Measurements from ENCODE around the gene SIGLEC11. TPM values are rescaled to one million over a fixed set of nuclear protein-coding genes. Genes with fewer than 3 reads are reported as not detected.
"Not testable (repeated sequence)": the region's sequence is repeated elsewhere in the genome, so short reads cannot be mapped to it uniquely, and the experiment has no call there.

SIGLEC11 gene
- total RNA-seq, 4 donors from 2014 or later = 0.38 TPM; not detected in 3

DNA sequence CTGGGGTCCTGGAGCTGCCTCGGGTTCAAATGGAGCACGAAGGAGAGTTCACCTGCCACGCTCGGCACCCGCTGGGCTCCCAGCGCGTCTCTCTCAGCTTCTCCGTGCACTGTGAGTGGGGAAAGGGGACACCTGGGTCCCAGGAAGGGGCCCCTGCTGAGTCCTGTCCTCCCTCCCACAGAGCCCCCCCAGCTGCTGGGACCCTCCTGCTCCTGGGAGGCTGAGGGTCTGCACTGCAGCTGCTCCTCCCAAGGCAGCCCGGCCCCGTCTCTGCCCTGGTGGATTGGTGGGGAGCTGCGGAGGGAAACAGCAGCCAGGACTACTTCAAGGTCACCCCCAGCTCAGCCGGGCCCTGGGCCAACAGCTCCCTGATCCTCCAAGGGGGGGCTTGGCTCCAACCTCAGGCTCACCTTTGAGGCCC, 11.0 kb upstream of the SIGLEC11 start:
- intact Hi-C loops (cut with DNase I) = no loop called here
- 79% methylated on average over 8 of the region's 12 CpGs; no CpG with 5 or more reads in 1 of the 2 donors for WGBS, 2 donors
- no peak for TF ChIP-seq POLR2A (IDR thresholded peaks at IDR 0.05)
- no peak for TF ChIP-seq CTCF (IDR thresholded peaks at IDR 0.05)
- Histone ChIP-seq H3K4me1 (peaks cover 0 to 5% (median 0%) of the 10 kb centered on the region in 3 donors), H3K36me3 (peaks cover 0 to 19% (median 0%) of the 10 kb centered on the region in 3 donors), H3K27ac (no peak overlapping the region), H3K27me3 (peaks cover 0 to 30% (median 0%) of the 10 kb centered on the region in 4 donors), H3K9me3 (no peaks in the 10 kb centered on the region), H3K4me3 (no peak overlapping the region)
- DNase-seq = no peak

- H3K27ac ChIP-seq; H3K4me3 ChIP-seq; H3K36me3 ChIP-seq; intact Hi-C loops (cut with DNase I); H3K9me3 ChIP-seq; H3K4me1 ChIP-seq; DNase-seq: not testable (repeated sequence)
- peaks cover 0 to 30% (median 0%) of the 10 kb centered on the region in 4 donors for H3K27me3 ChIP-seq
- WGBS, 2 donors = 10% methylated on average over 1 of the region's 9 CpGs; no CpG with 5 or more reads in 1 of the 2 donors
Observed at GRCh38 chr19:49969355-49969754, 8.4 kb upstream of the SIGLEC11 start.

GRCh38 chr19:49968279-49968922, 7.4 kb upstream of the SIGLEC11 start:
- peaks cover 0 to 5% (median 0%) of the 10 kb centered on the region in 3 donors for H3K4me1 ChIP-seq
- WGBS, 2 donors = 60 to 68% methylated on average over 4 of the region's 5 CpGs
- no peak for DNase-seq
- peaks cover 0 to 35% (median 0%) of the 10 kb centered on the region in 4 donors for H3K27me3 ChIP-seq
- H3K4me3 ChIP-seq = no peak overlapping the region
- no peak overlapping the region for H3K27ac ChIP-seq
- TF ChIP-seq CTCF (IDR thresholded peaks at IDR 0.05) = no peak
- no peak for TF ChIP-seq POLR2A (IDR thresholded peaks at IDR 0.05)
- H3K36me3 ChIP-seq = no peaks in the 10 kb centered on the region
- intact Hi-C loops (cut with DNase I) = no loop called here
- no peaks in the 10 kb centered on the region for H3K9me3 ChIP-seq

GRCh38 chr19:49959892-49960291, 1.1 kb downstream of the SIGLEC11 start:
- H3K9me3 ChIP-seq; H3K36me3 ChIP-seq; H3K27ac ChIP-seq; H3K4me3 ChIP-seq; intact Hi-C loops (cut with DNase I); DNase-seq: not testable (repeated sequence)
- H3K27me3 ChIP-seq = peaks cover 0 to 29% (median 0%) of the 10 kb centered on the region in 4 donors
- WGBS, 2 donors = no CpG with 5 or more reads among the region's 12 CpGs
- H3K4me1 ChIP-seq = peaks cover 1 to 22% (median 2%) of the 10 kb centered on the region in 3 donors

DNA sequence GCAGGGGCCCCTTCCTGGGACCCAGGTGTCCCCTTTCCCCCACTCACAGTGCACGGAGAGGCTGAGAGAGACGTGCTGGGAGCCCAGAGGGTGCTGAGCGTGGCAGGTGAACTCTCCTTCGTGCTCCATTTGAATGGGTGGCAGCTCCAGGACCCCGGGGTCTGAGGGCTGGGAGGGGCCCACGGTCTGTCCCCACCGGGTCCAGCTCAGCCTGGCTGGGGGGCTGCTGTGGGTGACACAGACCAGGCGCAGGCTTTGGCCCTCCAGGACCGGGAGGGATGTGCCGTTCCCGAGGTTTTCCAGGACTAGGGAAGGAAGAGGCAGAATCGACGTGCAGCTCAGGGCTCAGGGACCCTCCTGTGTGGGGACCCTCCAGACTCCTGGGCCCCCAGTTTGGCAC, 2.4 kb downstream of the SIGLEC11 start:
- no CpG with 5 or more reads among the region's 13 CpGs for WGBS, 2 donors
- peaks cover 10 to 34% (median 10%) of the 10 kb centered on the region in 3 donors for H3K4me1 ChIP-seq
- intact Hi-C loops (cut with DNase I); H3K9me3 ChIP-seq; DNase-seq; H3K27ac ChIP-seq; H3K4me3 ChIP-seq; H3K36me3 ChIP-seq: not testable (repeated sequence)
- peaks cover 0 to 30% (median 0%) of the 10 kb centered on the region in 4 donors for H3K27me3 ChIP-seq

GRCh38 chr19:49958144-49958543, 2.8 kb downstream of the SIGLEC11 start:
- Histone ChIP-seq H3K27me3 (peaks cover 0 to 34% (median 0%) of the 10 kb centered on the region in 4 donors), H3K4me1 (peaks cover 10 to 39% (median 10%) of the 10 kb centered on the region in 3 donors)
- WGBS, 2 donors = 24 to 35% methylated on average over 1 to 2 of the region's 9 CpGs
- H3K9me3 ChIP-seq; intact Hi-C loops (cut with DNase I); H3K36me3 ChIP-seq; H3K4me3 ChIP-seq; DNase-seq; H3K27ac ChIP-seq: not testable (repeated sequence)

DNA sequence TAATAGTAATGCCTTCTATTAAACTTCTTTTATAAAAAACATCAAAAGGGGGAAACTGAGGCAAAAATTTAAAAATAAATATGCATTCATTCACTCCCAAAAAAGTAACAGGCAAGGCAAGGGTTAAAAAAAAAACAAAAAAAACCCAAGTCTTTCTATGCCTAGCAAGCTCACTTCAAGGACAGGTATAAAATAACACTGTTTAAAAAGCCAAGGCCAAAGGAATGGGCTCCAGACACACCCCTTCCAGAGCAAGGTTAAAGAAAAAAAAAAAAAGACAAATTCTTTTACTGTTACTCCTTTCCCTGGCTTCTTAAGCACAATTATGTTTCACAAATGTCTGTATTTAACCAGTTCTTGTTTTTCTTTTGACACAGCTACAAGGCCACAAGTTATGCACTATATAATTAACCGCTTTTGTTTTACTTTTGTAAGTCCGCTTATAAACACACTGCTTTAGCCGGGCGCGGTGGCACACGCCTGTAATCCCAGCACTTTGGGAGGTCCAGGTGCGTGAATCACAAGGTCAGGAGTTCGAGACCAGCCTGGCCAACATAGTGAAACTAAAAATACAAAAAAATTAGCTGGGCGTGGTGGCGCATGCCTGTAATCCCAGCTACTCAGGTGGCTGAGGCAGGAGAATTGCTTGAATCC, 3.6 kb downstream of the SIGLEC11 start:
- H3K4me1 ChIP-seq = peaks cover 10 to 40% (median 10%) of the 10 kb centered on the region in 3 donors
- no peaks in the 10 kb centered on the region for H3K9me3 ChIP-seq
- intact Hi-C loops (cut with DNase I) = no loop called here
- WGBS, 2 donors = 37 to 52% methylated on average over 10 of the region's 10 CpGs
- peaks cover 0 to 41% (median 0%) of the 10 kb centered on the region in 4 donors for H3K27me3 ChIP-seq
- TF ChIP-seq CTCF (IDR thresholded peaks at IDR 0.05) = no peak
- TF ChIP-seq POLR2A (IDR thresholded peaks at IDR 0.05) = no peak
- no peaks in the 10 kb centered on the region for H3K36me3 ChIP-seq
- H3K4me3 ChIP-seq = no peak overlapping the region
- no peak overlapping the region for H3K27ac ChIP-seq
- DNase-seq = no peak
